Measurements from ENCODE around the gene XCR1.

GRCh38 chr3:45983770-45984169 is 43.5 kb downstream of the XCR1 start:
- TF ChIP-seq CTCF (IDR thresholded peaks at IDR 0.05) (no peak), POLR2AphosphoS5 (IDR thresholded peaks at IDR 0.05) (no peak), POLR2A (IDR thresholded peaks at IDR 0.05) (no peak), EP300 (IDR thresholded peaks at IDR 0.05) (no peak)

All from sigmoid colon (tissue), 4 donors.